GM21381 (cell line): ENCODE data around the gene SEC24B.
A peak's percentile ranks its signal among the peaks of the same experiment; 100 is the strongest.
"Not testable (repeated sequence)": the region's sequence is repeated elsewhere in the genome, so short reads cannot be mapped to it uniquely, and the experiment has no call there.

Experiments used
- ATAC-seq: cut with Tn5 transposase; IDR thresholded peaks from one replicate; pipeline ENCODE4 v1.9.1; 2021; ENCODE audit warnings: mild to moderate bottlenecking, moderate library complexity; ENCODE audit not compliant: unreplicated experiment

SEC24B gene

GRCh38 chr4:109574931-109575804 is 141.6 kb downstream of the SEC24B start:
- no peak for ATAC-seq

- no peak for ATAC-seq
Observed at GRCh38 chr4:109576462-109576861, 142.8 kb downstream of the SEC24B start.

- ATAC-seq = no peak
Observed at GRCh38 chr4:109578846-109579245, 145.2 kb downstream of the SEC24B start.

GRCh38 chr4:109579997-109580396 is 146.4 kb downstream of the SEC24B start:
- ATAC-seq = not testable (repeated sequence)

- ATAC-seq = peak; percentile 86
Observed at GRCh38 chr4:109588176-109588575, 154.6 kb downstream of the SEC24B start.

- ATAC-seq = no peak
Observed at GRCh38 chr4:109589119-109589518, 155.5 kb downstream of the SEC24B start.

GRCh38 chr4:109589605-109590004 is 156.0 kb downstream of the SEC24B start:
- ATAC-seq = no peak
